Measurements from ENCODE around the gene PCCA.

DNA sequence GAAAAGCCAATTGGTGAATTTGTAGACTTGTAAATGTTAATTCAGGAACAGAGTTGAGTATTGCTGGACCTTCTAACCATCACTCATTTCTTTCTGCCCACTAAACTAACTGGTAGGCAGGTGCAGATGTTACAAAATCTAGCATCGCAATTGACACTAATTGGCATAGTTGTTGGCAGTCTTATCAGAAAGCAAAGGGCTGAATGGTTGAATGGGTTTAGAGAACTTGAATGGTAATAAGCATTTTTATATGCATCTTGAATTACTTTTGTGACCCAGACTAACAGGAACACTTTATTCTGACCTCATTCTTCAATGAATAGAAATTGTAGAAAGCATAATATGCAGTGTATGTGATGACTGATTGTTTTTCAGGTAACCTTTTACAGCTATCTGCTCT is 310.6 kb downstream of the PCCA start:
- TF ChIP-seq, protein P1, sequence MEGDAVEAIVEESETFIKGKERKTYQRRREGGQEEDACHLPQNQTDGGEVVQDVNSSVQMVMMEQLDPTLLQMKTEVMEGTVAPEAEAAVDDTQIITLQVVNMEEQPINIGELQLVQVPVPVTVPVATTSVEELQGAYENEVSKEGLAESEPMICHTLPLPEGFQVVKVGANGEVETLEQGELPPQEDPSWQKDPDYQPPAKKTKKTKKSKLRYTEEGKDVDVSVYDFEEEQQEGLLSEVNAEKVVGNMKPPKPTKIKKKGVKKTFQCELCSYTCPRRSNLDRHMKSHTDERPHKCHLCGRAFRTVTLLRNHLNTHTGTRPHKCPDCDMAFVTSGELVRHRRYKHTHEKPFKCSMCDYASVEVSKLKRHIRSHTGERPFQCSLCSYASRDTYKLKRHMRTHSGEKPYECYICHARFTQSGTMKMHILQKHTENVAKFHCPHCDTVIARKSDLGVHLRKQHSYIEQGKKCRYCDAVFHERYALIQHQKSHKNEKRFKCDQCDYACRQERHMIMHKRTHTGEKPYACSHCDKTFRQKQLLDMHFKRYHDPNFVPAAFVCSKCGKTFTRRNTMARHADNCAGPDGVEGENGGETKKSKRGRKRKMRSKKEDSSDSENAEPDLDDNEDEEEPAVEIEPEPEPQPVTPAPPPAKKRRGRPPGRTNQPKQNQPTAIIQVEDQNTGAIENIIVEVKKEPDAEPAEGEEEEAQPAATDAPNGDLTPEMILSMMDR (IDR thresholded peaks at IDR 0.05) = no peak
- TF ChIP-seq POLR2A (IDR thresholded peaks at IDR 0.05) = no peak
- no peak for TF ChIP-seq EP300 (IDR thresholded peaks at IDR 0.05)
